Stimulated activated naive CD4-positive, alpha-beta T cell (primary cell): ENCODE measurements around the gene DNAJC1.

ENCODE experiments used
- DNase-seq, 6 experiments: peaks; one replicate each; lab custom pipeline; 2025; lab: John Stamatoyannopoulos, UW

Gene DNAJC1

GRCh38 chr10:21758696-21759095, 244.8 kb downstream of the DNAJC1 start:
- no peak for DNase-seq

- DNase-seq = no peak
Observed at GRCh38 chr10:21758239-21758638, 245.3 kb downstream of the DNAJC1 start.

- DNase-seq = no peak
Observed at GRCh38 chr10:21757185-21757901, 246.2 kb downstream of the DNAJC1 start.

DNA sequence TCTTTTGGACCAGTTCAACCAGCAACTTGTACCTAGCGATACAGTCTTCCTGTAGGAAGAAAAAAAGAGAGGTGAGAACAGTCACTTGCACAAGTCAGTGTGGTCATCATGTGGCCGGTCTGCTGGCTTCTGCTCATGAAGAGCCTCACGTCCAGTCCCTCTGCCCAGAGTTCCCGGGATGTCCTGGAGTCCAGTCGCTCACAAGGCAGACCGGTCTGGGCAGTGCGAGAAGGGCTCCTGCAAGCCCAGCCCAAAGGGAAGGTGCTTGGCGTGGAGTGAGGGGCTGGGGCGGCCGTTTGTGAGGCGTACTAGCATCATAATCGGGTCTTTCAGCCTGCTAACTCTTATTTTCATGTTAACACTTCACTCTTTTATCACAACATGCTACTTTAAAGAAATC, 246.8 kb downstream of the DNAJC1 start:
- DNase-seq = no peak

- no peak for DNase-seq
Observed at GRCh38 chr10:21754410-21755011, 249.0 kb downstream of the DNAJC1 start.

- no peak for DNase-seq
Observed at GRCh38 chr10:21753497-21754270, 249.8 kb downstream of the DNAJC1 start.

GRCh38 chr10:21751341-21752310, 251.9 kb downstream of the DNAJC1 start:
- DNase-seq = no peak

DNA sequence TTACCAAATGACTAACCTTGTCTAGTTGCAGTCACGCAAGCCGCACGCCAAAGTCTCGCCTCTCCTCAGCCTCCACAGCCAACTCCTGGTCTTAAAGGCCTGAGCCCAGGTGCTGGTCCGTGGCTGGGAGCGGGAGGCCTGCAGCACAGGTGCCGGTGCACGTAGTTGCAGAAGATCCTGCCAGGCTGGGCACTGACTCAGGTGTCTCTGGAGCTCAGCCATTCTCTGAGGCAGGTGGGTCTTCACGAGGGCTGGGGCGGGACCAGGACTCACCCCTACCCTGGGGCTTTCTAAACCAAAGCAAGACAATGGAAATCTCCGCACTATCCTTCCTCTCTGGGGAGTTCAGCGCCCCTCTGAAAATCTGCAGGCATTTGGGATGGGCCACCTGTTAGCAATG, 253.1 kb downstream of the DNAJC1 start:
- no peak for DNase-seq

GRCh38 chr10:21749788-21750187, 253.7 kb downstream of the DNAJC1 start:
- no peak for DNase-seq

DNA sequence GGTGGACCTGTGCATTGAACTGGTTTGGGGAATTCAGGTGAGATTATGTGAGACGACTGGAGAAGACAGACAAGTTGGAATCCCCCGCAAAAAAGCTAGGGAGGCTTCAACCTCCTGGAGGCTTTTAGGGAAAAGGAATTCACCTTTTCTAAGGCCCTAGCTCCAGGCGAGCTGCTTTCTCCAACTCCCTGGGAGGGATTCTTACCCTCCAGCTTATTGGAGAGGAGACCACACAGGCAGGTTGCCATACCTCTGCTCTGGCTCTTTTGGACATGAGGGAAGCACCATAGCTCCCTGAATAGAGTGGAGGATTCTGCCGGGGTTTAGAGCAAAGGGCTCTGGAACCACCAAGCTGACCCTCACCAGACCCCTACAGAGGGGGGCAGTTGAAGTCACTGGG, 255.7 kb downstream of the DNAJC1 start:
- no peak for DNase-seq

DNA sequence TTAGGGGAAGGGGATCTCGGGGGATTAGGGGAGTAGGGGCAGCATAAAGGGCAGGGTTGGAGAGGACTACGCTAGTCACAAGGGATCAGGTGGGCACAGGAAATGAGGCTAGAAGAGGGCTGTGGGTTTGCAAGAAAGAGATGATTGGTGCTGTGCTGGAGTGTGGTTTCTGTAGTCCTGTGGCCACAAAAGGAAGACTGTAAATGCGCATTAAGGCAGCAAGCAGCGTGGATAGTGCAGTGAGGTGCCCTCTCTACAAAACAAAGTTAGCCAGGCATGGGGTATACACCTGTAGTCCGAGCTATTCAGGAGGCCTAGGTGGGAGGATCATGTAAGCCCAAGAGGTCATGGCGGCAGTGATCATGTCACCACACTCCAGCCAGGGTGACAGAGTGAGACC, 257.4 kb downstream of the DNAJC1 start:
- DNase-seq = peak in 1 of 6 experiments; percentile 12

- DNase-seq = no peak
Observed at GRCh38 chr10:21744223-21744622, 259.3 kb downstream of the DNAJC1 start.

DNA sequence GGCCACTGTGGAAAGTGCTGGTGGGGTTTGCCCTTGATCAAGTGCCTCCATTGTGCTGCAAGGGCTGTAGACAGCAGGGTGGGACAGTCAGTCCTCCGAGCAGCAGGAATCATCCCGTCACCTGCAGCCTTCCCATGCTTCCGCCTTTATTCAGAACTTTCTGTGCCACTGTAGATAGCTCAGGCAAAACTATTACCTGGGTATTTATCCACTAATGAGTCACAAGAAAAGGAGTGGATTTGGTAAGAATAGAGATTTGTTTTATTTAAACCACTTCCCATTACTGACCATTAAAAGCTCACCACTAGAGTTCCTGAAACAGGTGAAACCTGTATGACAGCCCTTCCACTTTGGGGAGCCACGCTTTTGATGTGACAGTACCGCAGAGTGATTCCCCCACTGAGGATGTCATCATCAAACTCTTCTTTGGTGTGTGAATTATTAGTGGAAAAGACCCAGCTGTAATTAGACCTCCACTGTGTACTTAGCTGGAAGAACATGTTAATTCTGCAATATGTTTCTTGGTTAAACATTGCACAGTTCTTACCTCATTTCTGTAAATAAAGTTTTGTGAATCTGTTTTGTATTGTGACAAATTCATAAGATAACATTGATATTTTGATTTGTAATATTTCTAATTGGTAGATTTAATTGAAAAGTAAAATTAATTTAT, 260.7 kb downstream of the DNAJC1 start:
- no peak for DNase-seq

- peak in 5 of 6 experiments; percentile 37 to 84 (median 63) for DNase-seq
Observed at GRCh38 chr10:21740989-21741388, 262.5 kb downstream of the DNAJC1 start.

- peak in 1 of 6 experiments; percentile 20 for DNase-seq
Observed at GRCh38 chr10:21737106-21737505, 266.4 kb downstream of the DNAJC1 start.

DNA sequence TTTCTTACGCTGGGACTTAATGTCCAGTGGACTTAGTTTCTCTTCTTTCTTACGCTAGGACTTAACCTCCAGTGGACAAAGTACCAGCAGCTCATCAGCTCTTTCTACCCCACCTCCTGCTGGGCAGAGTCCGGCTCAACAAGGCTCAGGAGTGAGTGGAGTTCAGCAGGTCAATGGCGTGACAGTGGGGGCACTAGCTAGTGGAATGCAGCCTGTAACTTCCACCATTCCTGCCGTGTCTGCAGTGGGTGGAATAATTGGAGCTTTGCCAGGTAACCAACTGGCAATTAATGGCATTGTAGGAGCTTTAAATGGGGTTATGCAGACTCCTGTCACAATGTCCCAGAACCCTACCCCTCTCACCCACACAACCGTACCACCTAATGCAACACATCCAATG, 269.8 kb downstream of the DNAJC1 start:
- no peak for DNase-seq

- DNase-seq = peak in 4 of 6 experiments; percentile 14 to 20 (median 17)
Observed at GRCh38 chr10:21732067-21732772, 271.3 kb downstream of the DNAJC1 start.

DNA sequence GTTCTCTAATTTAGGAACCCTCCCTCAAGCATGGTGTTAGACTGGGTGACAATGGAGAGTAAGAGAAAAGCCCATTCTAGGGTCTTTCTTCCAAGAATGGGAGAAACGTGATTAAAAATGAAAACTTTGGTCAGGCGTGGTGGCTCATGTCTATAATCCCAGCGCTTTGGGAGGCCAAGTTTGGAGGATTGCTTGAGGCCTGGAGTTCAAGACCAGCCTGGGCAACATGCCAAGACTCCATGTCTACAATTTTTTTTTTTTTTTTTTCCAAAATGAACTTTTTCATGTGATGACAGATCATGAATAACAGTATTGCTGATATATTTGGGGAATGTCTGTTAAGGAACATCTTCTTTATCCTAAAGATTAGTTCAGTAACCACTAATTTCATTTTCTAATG, 274.9 kb downstream of the DNAJC1 start:
- no peak for DNase-seq

DNA sequence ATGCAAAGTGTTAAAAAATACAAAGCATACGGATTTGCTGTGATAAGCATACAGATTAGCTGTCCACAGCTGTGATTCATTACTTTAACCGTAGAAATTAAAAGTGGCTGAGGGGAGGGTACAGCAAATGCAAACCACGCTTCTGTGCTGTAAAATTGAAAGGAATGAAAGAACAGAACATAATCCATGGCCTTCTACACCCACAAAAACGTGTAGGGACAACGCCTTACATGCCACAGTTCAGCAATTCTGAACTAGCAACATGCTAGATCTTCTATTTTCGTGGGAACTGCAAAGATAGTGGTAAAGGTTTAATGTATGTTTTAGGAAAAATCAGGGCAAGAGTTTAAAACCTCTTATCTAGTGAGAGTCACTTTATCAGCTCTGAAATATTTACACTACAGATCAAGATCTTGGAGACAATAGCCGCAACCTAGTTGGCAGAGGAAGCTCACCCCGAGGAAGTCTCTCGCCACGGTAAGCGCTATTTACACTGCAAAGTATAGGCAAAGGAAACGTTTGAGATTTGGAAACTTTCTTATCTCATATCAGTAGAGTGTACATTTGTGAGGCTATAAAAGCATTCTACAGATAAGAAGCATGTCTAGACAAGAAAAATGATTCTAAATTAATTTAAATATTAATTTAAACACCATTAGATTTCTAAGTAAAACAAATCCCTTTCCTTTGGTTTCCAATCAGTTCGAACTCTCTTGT, 275.9 kb downstream of the DNAJC1 start:
- peak in 2 of 6 experiments; percentile 9 to 27 for DNase-seq
